Endothelial cell of umbilical vein (primary cell): ENCODE data around the gene KCNMB2. TPM values are rescaled to one million over a fixed set of nuclear protein-coding genes. Genes with fewer than 3 reads are reported as not detected.

Source experiments
- BruUV-seq: library from RNA; stranded (reverse); fragments of 400-500 nt; replicated peaks from 2 replicates; lab custom pipeline; 2021; lab: Mats Ljungman, UMichigan
- CTCF ChIA-PET: fragments of 300-600, 350-600 bp; sonication (Branson Sonifier 250); formaldehyde crosslinking; loops from one replicate; lab custom pipeline; 2021; ENCODE audit warnings: antibody characterized with exemption, inconsistent platforms; lab: Charles Lee
- POLR2A ChIA-PET: fragments of 300-600, 350-600 bp; sonication (Branson Sonifier 250); formaldehyde crosslinking; loops from one replicate; lab custom pipeline; 2021; ENCODE audit warnings: antibody characterized with exemption, inconsistent platforms; lab: Charles Lee
- DNase-seq: peaks from one replicate; pipeline ENCODE4 v3.0.0-alpha.2; 2011; ENCODE audit warnings: low read depth, low spot score
- FAIRE-seq: peaks from 2 replicates; lab custom pipeline; 2011; peaks lifted over from hg19 to GRCh38; lab: Jason Lieb, UNC
- H2AFZ ChIP-seq: 2 replicates; pipeline ENCODE4 v1.6.0; 2012; ENCODE audit warnings: low read depth, low read length, control low read depth, inconsistent platforms
- H3K27ac ChIP-seq: 2 replicates; pipeline ENCODE4 v1.5.1; 2011; ENCODE audit warnings: low read depth, mild to moderate bottlenecking, control low read depth, low read length, moderate library complexity; ENCODE audit not compliant: insufficient read depth
- H3K27me3 ChIP-seq, 2 experiments: 2 replicates each; pipeline versions ENCODE4 v1.6.0 to v1.6.1; 2011; ENCODE audit warnings: low read length in 2 of 2, mixed read lengths in 1 of 2; ENCODE audit not compliant: control insufficient read depth in 2 of 2, insufficient read depth in 2 of 2
- H3K36me3 ChIP-seq, 2 experiments: 2 replicates in 1 of 2; 3 replicates in 1 of 2; pipeline ENCODE4 v1.5.1; 2011; ENCODE audit warnings: low read length in 2 of 2, mild to moderate bottlenecking in 1 of 2, moderate library complexity in 1 of 2; ENCODE audit not compliant: control insufficient read depth in 2 of 2, insufficient read depth in 2 of 2; ENCODE audit errors: extremely low read depth in 1 of 2
- H3K4me1 ChIP-seq: 3 replicates; pipeline ENCODE4 v1.5.1; 2011; ENCODE audit warnings: mild to moderate bottlenecking, low read length; ENCODE audit not compliant: control insufficient read depth, insufficient read depth; ENCODE audit errors: extremely low read depth
- H3K4me2 ChIP-seq: 2 replicates; pipeline ENCODE4 v1.6.1; 2011; ENCODE audit warnings: low read length, control low read depth, mixed read lengths; ENCODE audit not compliant: insufficient read depth
- H3K4me3 ChIP-seq, 3 experiments: fragments of 200-600 bp in 1 of 3; sonication (generic), shearing (Covaris generic) in 1 of 3; replicated peaks in 1 of 3; 2 replicates each; pipeline ENCODE4 v1.5.1; 2011 to 2016; ENCODE audit warnings: control low read depth in 3 of 3, low read length in 3 of 3, mild to moderate bottlenecking in 2 of 3, inconsistent platforms in 1 of 3, low read depth in 1 of 3, moderate library complexity in 1 of 3; ENCODE audit not compliant: insufficient read depth in 1 of 3
- H3K79me2 ChIP-seq: 2 replicates; pipeline ENCODE4 v1.6.0; 2012; ENCODE audit warnings: low read length, inconsistent platforms; ENCODE audit not compliant: control insufficient read depth, insufficient read depth
- H3K9ac ChIP-seq: replicated peaks from 2 replicates; pipeline ENCODE3; 2011; ENCODE audit warnings: low read length, control low read depth; ENCODE audit not compliant: insufficient read depth; ENCODE audit errors: extremely low read depth
- H3K9me1 ChIP-seq: replicated peaks from 3 replicates; pipeline ENCODE4 v1.6.0; 2011; ENCODE audit warnings: mild to moderate bottlenecking, low read length; ENCODE audit not compliant: control insufficient read depth, insufficient read depth; ENCODE audit errors: extremely low read depth
- H3K9me3 ChIP-seq: replicated peaks from 2 replicates; pipeline ENCODE4 v1.5.1; 2012; ENCODE audit warnings: low read length, inconsistent platforms; ENCODE audit not compliant: control insufficient read depth, insufficient read depth
- H4K20me1 ChIP-seq: replicated peaks from 2 replicates; pipeline ENCODE3; 2011; ENCODE audit warnings: mild to moderate bottlenecking, low read length; ENCODE audit not compliant: control insufficient read depth, insufficient read depth; ENCODE audit errors: extremely low read depth
- EZH2 ChIP-seq: IDR thresholded peaks from 2 replicates; pipeline ENCODE4 v1.6.1; 2012; ENCODE audit warnings: borderline replicate concordance, low read depth, mild to moderate bottlenecking, moderate library complexity, low read length, inconsistent platforms; ENCODE audit not compliant: severe bottlenecking
- FOS ChIP-seq: IDR thresholded peaks from 2 replicates; pipeline ENCODE4 v1.6.1; 2011; ENCODE audit warnings: mild to moderate bottlenecking, low read length, moderate library complexity, borderline replicate concordance; ENCODE audit not compliant: insufficient read depth
- GATA2 ChIP-seq: IDR thresholded peaks from 2 replicates; pipeline ENCODE4 v1.7.0; 2011; ENCODE audit warnings: low read depth, mild to moderate bottlenecking, moderate library complexity, mixed read lengths, low read length; ENCODE audit not compliant: insufficient read length, insufficient read depth
- JUN ChIP-seq: IDR thresholded peaks from 2 replicates; pipeline ENCODE4 v1.6.1; 2011; ENCODE audit warnings: borderline replicate concordance, low read depth; ENCODE audit not compliant: insufficient read length, insufficient read depth
- MYC ChIP-seq: IDR thresholded peaks from one replicate; pipeline ENCODE4 v1.6.1; 2011; ENCODE audit warnings: mild to moderate bottlenecking, low read depth, low read length
- POLR2A ChIP-seq: IDR thresholded peaks from 2 replicates; pipeline ENCODE4 v1.6.1; 2012; ENCODE audit warnings: low read depth, mild to moderate bottlenecking, control low read depth, low read length
- POLR2AphosphoS5 ChIP-seq: IDR thresholded peaks from 2 replicates; pipeline ENCODE4 v1.6.1; 2012; ENCODE audit warnings: low read depth, mild to moderate bottlenecking, control low read depth, low read length, moderate library complexity; ENCODE audit not compliant: insufficient read depth
- dilution Hi-C: fragments of 300-500 bp; cut with MboI; formaldehyde crosslinking; loops from one replicate; pipeline ENCODE4 v1.15.0; 2019; ENCODE audit warnings: low sequenced_read_pairs; ENCODE audit not compliant: extremely low pct_ligation_motif_present
- intact Hi-C: fragments of 100-400 bp; cut with micrococcal nuclease; formaldehyde crosslinking; loops from one replicate; pipeline ENCODE4 v1.10.0; 2022
- polyA plus RNA-seq, 4 experiments: library from polyadenylated mRNA; depleted of rRNA in 3 of 4; stranded (reverse) in 3 of 4; unstranded in 1 of 4; fragments of >200 nt; gene quantifications; 2 replicates each; pipeline versions ENCODE4 v1.2.1 to v1.2.3, GENCODE V29; 2011 to 2012; ENCODE audit warnings: missing spikeins in 1 of 4
- total RNA-seq: library from RNA; stranded (reverse); gene quantifications from 2 replicates; pipeline ENCODE4 v1.2.3, GENCODE V29; 2021
- TF ChIP-seq, protein P1 (sequence below), 2 donors: IDR thresholded peaks; 1 replicate in 1 of 2; 2 replicates in 1 of 2; pipeline ENCODE4 v1.5.1; 2011; ENCODE audit warnings: low read length in 2 of 2, mild to moderate bottlenecking in 2 of 2, moderate library complexity in 2 of 2, control low read depth in 1 of 2, inconsistent platforms in 1 of 2, low read depth in 1 of 2; ENCODE audit not compliant: insufficient read depth in 1 of 2; ENCODE audit errors: extremely low read depth in 1 of 2
- TF ChIP-seq, protein P2 (sequence below): IDR thresholded peaks from 2 replicates; pipeline ENCODE4 v1.6.1; 2011; ENCODE audit not compliant: insufficient read depth, insufficient read length

The KCNMB2 gene
- total and polyA plus RNA-seq, 2 donors (not counting 3 experiments of a cell fraction or from before 2014, with no cell fraction given) = not detected

DNA sequence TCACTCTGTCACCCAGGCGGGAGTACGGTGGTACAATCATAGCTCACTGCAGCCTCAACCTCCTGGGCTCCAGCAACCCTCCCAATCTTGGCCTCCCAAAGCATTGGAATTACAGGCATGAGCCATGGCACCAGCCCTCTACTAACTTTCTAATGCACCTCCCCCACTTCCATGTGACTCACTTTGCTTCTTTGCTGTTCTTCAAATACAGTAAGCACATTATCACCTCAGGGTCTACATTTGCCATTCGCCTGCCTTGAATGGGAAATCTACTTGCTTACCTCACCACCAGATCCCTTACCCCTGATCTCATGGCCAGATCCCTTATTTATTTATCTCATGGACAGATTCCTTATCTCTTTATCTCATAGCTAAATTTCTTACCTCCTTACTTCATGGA lies 235.3 kb downstream of the KCNMB2 start:
- no peak for TF ChIP-seq POLR2A
- TF ChIP-seq EZH2 = no peak
- TF ChIP-seq, protein P1, sequence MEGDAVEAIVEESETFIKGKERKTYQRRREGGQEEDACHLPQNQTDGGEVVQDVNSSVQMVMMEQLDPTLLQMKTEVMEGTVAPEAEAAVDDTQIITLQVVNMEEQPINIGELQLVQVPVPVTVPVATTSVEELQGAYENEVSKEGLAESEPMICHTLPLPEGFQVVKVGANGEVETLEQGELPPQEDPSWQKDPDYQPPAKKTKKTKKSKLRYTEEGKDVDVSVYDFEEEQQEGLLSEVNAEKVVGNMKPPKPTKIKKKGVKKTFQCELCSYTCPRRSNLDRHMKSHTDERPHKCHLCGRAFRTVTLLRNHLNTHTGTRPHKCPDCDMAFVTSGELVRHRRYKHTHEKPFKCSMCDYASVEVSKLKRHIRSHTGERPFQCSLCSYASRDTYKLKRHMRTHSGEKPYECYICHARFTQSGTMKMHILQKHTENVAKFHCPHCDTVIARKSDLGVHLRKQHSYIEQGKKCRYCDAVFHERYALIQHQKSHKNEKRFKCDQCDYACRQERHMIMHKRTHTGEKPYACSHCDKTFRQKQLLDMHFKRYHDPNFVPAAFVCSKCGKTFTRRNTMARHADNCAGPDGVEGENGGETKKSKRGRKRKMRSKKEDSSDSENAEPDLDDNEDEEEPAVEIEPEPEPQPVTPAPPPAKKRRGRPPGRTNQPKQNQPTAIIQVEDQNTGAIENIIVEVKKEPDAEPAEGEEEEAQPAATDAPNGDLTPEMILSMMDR (IDR thresholded peaks at IDR 0.05; ENCODE audit: extremely low read depth in 1 of 2, insufficient read depth in 1 of 2, low read depth in 1 of 2, low read length in 2 of 2) = no peak
- no peak for TF ChIP-seq GATA2
- no peak for TF ChIP-seq JUN
- no peak for TF ChIP-seq MYC
- TF ChIP-seq, protein P2, sequence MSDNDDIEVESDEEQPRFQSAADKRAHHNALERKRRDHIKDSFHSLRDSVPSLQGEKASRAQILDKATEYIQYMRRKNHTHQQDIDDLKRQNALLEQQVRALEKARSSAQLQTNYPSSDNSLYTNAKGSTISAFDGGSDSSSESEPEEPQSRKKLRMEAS = no peak
- TF ChIP-seq POLR2AphosphoS5 = no peak
- no peak for TF ChIP-seq FOS
- no peaks in the 10 kb centered on the region for H3K79me2 ChIP-seq
- H3K4me3 ChIP-seq = no peak overlapping the region
- no peaks in the 10 kb centered on the region for H4K20me1 ChIP-seq
- H3K9me3 ChIP-seq = no peaks in the 10 kb centered on the region
- BruUV-seq = no TSS peak
- no peaks in the 10 kb centered on the region for H3K9me1 ChIP-seq
- ChIA-PET POLR2A (no interaction called here), CTCF (no interaction called here)
- H3K27ac ChIP-seq = no peak overlapping the region
- intact Hi-C loops (no loop called here), dilution Hi-C loops (no loop called here)
- H3K27me3 ChIP-seq = no peaks in the 10 kb centered on the region
- no peak for DNase-seq
- no peak overlapping the region for H2AFZ ChIP-seq
- H3K4me2 ChIP-seq = no peak overlapping the region
- no peaks in the 10 kb centered on the region for H3K36me3 ChIP-seq
- H3K9ac ChIP-seq = no peak overlapping the region
- no peak for FAIRE-seq
- H3K4me1 ChIP-seq = no peaks in the 10 kb centered on the region
